ENCODE measurements around the gene SIX6. TPM values are rescaled to one million over a fixed set of nuclear protein-coding genes. Genes with fewer than 3 reads are reported as not detected.

The SIX6 gene
- total RNA-seq, 1 experiment from 2014 or later = not detected

- Mint-ChIP-seq H3K4me1 (ENCODE audit: low read depth, unreplicated experiment) (no peaks in the 10 kb centered on the region), H3K4me3 (ENCODE audit: low read depth, unreplicated experiment) (no peak within 1 kb of the TSS), H3K27ac (ENCODE audit: unreplicated experiment) (no peak within 1 kb of the TSS), H3K27me3 (ENCODE audit: unreplicated experiment) (no peaks in the 10 kb centered on the region), H3K36me3 (ENCODE audit: insufficient read depth, unreplicated experiment) (no peaks in the 10 kb centered on the region), H3K9me3 (ENCODE audit: low read depth, unreplicated experiment) (peaks cover under 1% of the 10 kb centered on the region)
- CTCF ChIA-PET = no interaction called here
- no TSS peak for BruUV-seq (replicated peaks)
- intact Hi-C loops (cut with micrococcal nuclease; ENCODE audit: unreplicated experiment) = no loop called here
- TF ChIP-seq CTCF (IDR thresholded peaks at IDR 0.05; ENCODE audit: unreplicated experiment) = no peak
- DNase-seq = no peak
Measured at GRCh38 chr14:60485598-60486251, 23.2 kb upstream of the SIX6 start, which contains the start of gene C14orf39. C14orf39 (minus strand) TSS chr14:60486063; CDS start chr14:60485078, 985 bp downstream.

GRCh38 chr14:60487211-60487610 is 21.7 kb upstream of the SIX6 start:
- Mint-ChIP-seq H3K4me1 (ENCODE audit: low read depth, unreplicated experiment) (no peaks in the 10 kb centered on the region), H3K27me3 (ENCODE audit: unreplicated experiment) (no peaks in the 10 kb centered on the region), H3K27ac (ENCODE audit: unreplicated experiment) (no peak overlapping the region), H3K36me3 (ENCODE audit: insufficient read depth, unreplicated experiment) (no peaks in the 10 kb centered on the region), H3K9me3 (ENCODE audit: low read depth, unreplicated experiment) (no peaks in the 10 kb centered on the region), H3K4me3 (ENCODE audit: low read depth, unreplicated experiment) (no peak overlapping the region)
- CTCF ChIA-PET = no interaction called here
- DNase-seq = no peak
- TF ChIP-seq CTCF (IDR thresholded peaks at IDR 0.05; ENCODE audit: unreplicated experiment) = no peak
- no TSS peak for BruUV-seq (replicated peaks)
- intact Hi-C loops (cut with micrococcal nuclease; ENCODE audit: unreplicated experiment) = no loop called here

GRCh38 chr14:60488175-60488574 is 20.8 kb upstream of the SIX6 start:
- H3K4me3 Mint-ChIP-seq (ENCODE audit: low read depth, unreplicated experiment) = no peak overlapping the region
- TF ChIP-seq CTCF (IDR thresholded peaks at IDR 0.05; ENCODE audit: unreplicated experiment) = no peak
- H3K27ac Mint-ChIP-seq (ENCODE audit: unreplicated experiment) = no peak overlapping the region
- intact Hi-C loops (cut with micrococcal nuclease; ENCODE audit: unreplicated experiment) = loop anchor here (1.0 kb wide), 1 partner anchor 138 kb away; no protein-coding TSS in a partner anchor
- no peaks in the 10 kb centered on the region for H3K36me3 Mint-ChIP-seq (ENCODE audit: insufficient read depth, unreplicated experiment)
- no TSS peak for BruUV-seq (replicated peaks)
- H3K9me3 Mint-ChIP-seq (ENCODE audit: low read depth, unreplicated experiment) = no peaks in the 10 kb centered on the region
- H3K27me3 Mint-ChIP-seq (ENCODE audit: unreplicated experiment) = no peaks in the 10 kb centered on the region
- CTCF ChIA-PET = no interaction called here
- H3K4me1 Mint-ChIP-seq (ENCODE audit: low read depth, unreplicated experiment) = no peaks in the 10 kb centered on the region
- no peak for DNase-seq

- Mint-ChIP-seq H3K9me3 (ENCODE audit: low read depth, unreplicated experiment) (no peaks in the 10 kb centered on the region), H3K4me3 (ENCODE audit: low read depth, unreplicated experiment) (no peak overlapping the region), H3K27ac (ENCODE audit: unreplicated experiment) (no peak overlapping the region), H3K36me3 (ENCODE audit: insufficient read depth, unreplicated experiment) (no peaks in the 10 kb centered on the region), H3K27me3 (ENCODE audit: unreplicated experiment) (peaks cover 8% of the 10 kb centered on the region), H3K4me1 (ENCODE audit: low read depth, unreplicated experiment) (no peaks in the 10 kb centered on the region)
- no TSS peak for BruUV-seq (replicated peaks)
- TF ChIP-seq CTCF (IDR thresholded peaks at IDR 0.05; ENCODE audit: unreplicated experiment) = no peak
- intact Hi-C loops (cut with micrococcal nuclease; ENCODE audit: unreplicated experiment) = no loop called here
- no peak for DNase-seq
- CTCF ChIA-PET = no interaction called here
Measured at GRCh38 chr14:60490270-60490669, 18.7 kb upstream of the SIX6 start.
